ENCODE measurements around the gene USF3.

Gene USF3, protein sequence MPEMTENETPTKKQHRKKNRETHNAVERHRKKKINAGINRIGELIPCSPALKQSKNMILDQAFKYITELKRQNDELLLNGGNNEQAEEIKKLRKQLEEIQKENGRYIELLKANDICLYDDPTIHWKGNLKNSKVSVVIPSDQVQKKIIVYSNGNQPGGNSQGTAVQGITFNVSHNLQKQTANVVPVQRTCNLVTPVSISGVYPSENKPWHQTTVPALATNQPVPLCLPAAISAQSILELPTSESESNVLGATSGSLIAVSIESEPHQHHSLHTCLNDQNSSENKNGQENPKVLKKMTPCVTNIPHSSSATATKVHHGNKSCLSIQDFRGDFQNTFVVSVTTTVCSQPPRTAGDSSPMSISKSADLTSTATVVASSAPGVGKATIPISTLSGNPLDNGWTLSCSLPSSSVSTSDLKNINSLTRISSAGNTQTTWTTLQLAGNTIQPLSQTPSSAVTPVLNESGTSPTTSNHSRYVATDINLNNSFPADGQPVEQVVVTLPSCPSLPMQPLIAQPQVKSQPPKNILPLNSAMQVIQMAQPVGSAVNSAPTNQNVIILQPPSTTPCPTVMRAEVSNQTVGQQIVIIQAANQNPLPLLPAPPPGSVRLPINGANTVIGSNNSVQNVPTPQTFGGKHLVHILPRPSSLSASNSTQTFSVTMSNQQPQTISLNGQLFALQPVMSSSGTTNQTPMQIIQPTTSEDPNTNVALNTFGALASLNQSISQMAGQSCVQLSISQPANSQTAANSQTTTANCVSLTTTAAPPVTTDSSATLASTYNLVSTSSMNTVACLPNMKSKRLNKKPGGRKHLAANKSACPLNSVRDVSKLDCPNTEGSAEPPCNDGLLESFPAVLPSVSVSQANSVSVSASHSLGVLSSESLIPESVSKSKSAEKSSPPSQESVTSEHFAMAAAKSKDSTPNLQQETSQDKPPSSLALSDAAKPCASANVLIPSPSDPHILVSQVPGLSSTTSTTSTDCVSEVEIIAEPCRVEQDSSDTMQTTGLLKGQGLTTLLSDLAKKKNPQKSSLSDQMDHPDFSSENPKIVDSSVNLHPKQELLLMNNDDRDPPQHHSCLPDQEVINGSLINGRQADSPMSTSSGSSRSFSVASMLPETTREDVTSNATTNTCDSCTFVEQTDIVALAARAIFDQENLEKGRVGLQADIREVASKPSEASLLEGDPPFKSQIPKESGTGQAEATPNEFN (N-terminal part only)

DNA sequence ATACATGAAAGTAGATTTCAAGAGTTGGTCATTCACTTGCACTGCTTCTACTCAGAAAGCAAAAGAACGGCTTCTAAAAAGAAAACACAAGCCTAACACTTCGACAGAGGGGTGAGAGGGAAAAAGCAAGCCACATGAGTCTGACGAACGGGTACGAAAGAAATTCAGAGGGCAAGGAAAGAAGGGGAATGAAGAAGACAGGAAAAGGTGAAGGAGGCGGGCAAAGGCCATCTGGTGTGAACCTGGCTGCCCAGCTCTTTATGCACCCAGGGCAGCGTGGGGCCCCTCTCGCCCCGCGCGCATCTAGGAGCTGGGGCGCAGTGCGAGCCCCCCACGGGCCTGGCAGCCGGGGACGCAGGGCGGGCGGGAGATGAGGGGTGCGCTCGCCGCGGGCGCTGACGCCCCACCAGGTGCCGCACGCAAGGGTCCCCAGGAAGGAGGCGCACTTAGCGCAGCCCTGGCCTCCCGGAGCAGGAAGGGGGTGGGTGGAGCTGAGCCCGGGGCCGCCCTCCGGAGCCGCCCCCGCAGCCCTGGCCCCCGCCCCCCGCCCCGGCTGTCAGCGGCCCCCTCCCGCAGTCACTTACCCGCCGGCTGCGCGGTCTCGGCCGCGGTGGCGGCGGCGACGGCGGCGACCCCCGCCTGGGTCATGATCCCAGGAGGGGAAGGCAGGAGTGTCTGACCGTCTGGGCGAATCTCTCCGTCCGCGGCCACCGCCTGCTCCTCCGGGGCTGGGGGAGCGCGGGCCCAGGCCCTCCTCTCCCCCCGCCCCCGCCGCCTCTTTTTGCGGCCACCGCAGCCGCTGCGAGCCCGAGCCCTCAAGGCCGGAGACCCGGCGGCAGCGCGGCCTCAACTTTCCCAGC is at the start of gene USF3:
USF3 (minus strand) TSS at position 857 of the 860 bp plus-strand sequence. CDS start 21,764 bp downstream, outside the sequence.
- peak; percentile 74 to 75 for DNase-seq

DNA sequence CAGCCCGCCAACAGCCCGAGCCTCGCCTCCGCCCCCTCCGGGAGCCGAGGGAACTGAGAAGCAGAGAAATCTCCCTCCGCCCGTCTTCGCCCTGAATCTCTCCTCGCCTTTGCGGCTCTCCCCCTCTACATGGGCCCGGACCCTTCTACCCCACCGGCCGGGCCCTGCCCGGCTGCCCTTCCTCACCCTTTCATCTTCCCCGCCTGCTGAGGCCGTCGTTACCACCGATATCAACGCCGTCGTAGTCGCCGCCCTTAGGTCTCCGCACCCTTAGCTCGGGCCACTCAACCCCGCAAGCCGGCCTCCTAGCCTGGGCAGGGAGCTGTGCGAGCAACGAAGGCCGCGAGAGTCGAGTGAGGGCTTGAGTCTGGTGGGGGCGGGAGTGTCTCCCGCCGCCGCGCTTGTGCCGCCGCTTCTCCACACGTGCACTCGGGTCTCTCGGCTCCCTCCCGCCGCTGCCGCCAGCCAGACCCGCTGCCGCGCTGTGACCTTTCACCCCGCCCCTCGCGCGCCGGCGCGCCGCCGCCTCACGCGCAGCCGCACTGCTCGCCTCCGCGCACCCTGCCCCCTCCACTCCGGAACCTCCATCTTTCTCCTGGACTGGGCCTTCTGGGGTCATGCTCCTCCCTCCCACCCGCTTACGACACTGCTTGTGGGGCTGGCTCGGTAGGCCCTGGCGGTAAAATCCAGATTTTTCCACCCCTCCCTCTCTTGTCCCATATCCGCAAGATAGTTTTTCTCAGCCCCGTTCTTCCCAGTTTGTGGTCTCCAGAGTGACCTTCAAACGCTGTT is 49.5 kb upstream of the USF3 start, which contains the start of gene NAA50:
NAA50 (minus strand) TSS at position 494 of the 792 bp plus-strand sequence; CDS start at position 194, 300 bp downstream.
- peak; percentile 92 to 93 for DNase-seq

DNA sequence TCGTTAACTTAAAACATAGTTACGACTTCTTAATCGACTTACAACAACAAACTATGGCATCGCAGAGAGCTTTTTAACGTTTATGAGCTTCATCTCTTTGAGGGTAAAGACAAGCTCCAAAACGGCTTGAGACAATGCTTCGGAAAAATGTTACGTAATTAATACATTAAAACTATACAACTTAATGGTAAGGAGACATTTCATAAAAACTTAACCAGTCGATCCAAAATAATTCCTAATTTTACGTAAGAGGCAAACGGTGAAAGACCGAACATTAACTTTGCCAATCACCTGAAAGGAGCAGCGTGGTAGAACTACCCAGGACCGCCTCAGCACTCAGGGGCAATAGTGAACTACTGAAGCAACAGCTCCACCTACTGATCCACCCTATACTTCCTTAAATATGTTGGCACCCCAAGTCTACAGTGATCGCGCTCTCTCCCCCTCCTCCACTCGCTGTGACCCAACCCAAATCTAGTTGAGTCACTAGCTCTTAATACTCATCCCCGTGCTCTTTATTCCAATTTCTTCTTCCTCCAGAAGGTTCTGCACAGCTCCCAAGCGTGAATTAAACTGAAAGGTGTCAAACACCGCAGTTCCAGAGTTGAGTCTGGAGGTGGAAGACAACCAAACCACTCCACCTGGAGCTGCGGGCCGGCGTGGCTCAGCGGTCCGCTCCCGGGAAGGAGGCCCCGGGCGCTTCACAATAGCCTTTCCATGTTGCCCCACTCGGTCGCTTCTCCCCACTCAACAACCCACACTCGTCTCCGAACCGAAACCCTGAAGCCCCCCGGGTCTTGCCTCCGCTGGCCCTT is 48.7 kb upstream of the USF3 start:
- DNase-seq: peak; percentile 76 to 82

DNA sequence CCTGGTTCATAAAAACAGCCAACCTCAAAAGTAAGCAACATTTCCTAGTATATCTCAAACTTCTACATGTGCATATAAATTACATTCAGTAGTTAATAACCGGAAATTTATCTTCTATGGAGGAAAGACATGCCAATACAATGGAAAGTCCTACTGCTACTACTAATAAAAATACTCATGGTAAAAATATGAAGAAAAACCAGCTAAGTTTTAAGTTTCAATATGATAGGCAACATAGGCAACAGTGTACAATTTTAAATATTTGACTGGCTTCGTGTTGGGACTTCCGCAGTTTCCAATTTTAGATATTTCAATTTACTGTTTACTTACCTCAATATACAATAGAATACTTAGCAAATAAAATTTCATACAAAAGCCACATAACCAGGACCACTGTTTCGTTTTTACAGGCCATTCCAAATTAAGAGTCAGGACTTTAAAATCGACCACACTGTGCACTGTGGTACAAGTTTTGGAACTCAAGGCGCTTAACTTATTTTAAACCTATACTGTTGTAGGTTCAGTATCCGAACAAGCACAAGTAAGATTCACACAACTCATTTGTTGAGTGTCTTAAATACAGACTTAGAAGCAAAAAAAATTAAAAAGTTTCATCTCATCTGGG is 46.7 kb upstream of the USF3 start:
- DNase-seq: no peak

DNA sequence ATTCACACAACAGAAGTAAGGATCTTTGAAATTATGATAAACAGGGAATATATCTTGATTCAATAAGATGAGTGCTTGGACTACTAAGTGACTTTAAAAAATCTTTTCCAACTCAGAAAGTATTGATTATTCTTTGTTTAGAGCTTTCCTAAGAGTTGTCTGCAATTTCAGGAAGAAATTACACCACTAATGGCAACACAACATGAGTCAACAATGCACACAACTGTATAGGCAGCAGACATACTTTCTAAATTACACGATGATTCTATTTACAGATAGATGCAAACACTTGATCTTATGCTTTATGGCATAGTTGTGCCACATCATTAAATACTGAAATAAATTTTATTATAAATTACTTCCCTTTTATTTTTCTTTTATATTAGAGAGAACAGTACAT is 45.2 kb upstream of the USF3 start:
- DNase-seq: no peak

DNA sequence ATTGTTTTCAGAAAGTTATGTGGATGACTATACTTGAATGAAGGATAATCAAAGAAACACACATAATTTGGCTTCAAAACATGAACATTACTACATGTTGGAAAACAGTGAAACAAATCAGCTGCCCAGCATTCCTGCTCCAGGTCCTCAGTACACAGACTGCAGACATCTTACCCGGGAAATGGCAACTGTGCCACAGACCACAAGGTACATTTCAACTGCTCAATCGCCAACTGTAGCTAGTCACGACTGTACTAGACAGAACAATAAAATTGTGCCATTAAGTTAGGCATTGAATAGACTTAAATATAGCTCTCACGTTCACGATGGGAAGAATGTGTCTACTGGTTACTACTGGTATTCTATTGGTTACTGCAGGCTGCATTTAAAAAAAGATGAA is 44.6 kb upstream of the USF3 start:
- DNase-seq: no peak

DNA sequence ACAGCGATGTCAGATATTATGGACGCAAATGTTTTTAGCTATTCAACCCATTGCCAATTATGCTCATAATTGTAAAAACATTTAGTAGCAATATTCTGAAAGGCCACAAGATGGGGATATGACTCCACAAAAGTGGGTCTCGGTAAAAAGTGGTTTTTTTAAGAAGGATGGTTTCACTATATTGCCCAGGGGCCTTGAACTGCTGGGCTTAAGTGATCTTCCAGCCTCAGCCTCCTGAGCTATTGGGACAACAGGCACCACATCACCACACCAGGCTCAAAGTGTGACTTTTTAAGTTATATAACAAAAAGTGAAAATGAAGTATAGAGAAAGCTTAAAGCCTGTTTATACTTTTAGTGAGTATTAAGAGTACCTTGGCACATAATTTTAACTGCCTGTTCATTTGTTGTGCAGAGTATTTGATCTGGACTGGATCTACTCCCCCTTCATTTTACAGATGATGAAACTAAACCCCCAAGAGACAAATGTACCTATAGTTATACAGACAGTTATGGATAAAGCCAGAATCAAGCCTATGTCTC is 40.2 kb upstream of the USF3 start:
- DNase-seq: no peak

DNA sequence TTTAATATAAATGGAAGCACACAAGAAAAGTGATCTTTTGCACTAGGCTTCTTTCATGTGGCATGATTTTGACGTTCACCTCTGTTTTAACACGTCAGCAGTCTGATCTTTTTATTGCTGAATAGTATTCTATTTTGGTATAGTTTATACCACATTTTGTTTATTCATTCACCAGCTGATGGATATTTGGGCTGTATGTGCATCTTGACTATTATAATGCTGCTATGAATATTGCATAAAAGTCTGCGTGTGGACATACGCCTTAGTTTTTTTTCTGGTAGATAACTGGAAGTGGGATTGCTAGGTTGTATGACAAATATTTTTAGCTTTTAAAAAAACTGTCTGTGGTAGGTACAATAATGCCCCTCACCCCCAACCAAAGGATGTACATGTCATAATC is 35.3 kb upstream of the USF3 start:
- no peak for DNase-seq

DNA sequence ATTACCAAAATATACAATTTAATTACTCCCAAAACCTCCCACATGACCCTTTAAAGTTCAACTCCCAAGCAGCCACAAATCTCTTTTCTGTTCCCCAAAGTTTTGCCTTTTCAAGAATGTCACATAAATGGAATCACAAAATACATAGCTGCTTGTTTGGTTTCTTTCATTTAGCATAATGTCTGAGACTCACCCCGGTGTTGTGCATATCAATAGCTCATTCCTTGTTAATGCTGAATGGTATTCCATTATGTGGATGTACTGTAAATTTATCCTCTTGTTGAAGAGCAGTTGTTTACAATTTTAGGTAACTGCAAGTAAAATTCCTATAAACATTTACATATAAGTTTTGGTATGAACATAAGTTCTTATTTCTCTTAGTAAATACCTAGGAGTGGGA is 34.1 kb upstream of the USF3 start:
- DNase-seq: no peak

DNA sequence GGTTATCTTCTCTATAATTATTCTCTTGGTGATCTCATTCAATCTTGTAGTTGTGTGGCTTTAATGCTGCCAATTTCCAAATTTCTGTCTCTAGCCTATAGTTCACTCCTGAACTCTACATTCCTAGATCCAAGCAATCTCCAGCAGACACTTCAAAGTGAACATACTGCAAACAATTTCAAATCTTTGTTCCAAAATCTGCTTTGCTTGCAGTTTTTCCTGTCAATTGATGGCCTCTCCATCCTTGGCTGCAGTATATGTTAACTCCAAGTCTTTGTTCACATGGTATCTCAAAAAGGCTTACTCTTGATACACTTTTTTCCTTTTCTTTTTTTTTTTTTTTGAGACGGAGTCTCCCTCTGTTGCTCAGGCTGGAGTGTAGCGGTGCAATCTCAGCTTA is 32.2 kb upstream of the USF3 start:
- no peak for DNase-seq

DNA sequence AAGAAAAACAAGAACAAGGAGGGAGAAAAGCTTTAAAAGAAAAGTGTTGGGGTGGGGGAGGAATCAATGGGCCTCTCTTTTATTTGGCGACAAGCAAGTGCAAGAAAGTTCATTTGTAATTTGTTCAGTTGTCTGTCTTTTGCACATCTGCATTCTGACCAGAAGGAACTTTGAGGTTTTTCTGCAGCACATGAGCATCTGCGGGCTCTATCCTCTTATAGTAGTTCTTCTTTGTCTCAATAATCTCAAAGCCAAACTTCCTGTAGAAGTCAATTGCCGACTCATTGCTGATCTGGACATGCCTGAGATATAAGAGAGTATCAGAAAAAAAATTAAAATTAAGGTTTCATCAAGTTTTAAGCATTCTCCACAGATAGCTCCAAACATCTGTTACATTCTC is 25.2 kb upstream of the USF3 start:
- DNase-seq: no peak

DNA sequence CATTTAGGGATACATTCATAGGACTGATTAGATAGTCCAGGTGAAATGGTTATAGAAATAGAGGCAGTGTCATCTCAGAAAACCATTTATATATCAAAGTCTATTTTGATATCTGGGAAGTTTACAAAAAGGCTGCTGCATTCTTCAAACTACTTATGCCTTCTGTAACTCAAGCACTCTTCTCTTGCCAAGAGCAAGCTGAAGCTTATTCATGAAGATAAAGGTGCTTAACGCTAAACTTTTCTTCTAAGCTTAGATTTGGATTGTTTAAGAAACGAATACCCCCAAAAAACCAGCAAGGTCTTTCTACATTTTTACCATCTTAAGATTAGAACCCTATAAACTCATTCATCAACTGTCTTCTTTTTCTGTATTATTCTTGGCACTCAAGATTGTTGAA is 23.3 kb upstream of the USF3 start:
- DNase-seq: no peak

DNA sequence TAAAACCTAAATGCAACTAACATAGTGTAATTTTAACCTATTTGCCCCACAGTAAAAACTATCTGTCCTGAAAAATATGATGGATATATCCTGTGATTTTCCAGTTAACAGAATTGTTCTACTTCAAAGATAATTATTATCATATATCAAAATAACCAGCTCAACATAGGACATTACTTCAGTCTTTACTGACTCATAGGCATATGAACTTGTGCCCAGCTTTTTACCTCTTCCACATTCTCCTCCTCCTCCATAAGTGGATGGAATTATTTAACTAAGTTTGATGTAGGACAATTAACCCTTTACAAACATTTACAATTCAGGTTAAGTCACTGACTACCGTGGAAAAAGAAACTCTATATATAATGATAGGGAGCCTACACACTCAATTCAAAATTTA is 22.9 kb upstream of the USF3 start:
- DNase-seq: no peak

DNA sequence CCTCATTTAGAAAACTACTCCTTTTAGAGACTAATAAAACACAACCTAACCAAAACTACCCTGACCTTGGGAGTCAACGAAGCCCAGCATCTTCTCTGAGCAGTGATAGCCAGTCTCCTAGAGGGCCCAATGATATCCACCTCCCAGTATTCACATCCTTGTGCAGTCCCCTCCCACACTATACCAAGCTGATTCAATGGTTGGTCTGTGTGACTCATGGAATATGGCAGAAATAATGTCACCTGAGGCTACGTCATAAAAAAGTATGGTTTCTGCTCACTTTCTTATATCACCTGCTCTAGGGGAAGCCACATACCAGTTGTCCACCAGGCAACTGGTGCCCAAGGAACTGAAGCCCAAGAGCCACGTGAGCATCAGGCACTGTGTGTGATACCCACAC is 21.4 kb upstream of the USF3 start:
- no peak for DNase-seq

DNA sequence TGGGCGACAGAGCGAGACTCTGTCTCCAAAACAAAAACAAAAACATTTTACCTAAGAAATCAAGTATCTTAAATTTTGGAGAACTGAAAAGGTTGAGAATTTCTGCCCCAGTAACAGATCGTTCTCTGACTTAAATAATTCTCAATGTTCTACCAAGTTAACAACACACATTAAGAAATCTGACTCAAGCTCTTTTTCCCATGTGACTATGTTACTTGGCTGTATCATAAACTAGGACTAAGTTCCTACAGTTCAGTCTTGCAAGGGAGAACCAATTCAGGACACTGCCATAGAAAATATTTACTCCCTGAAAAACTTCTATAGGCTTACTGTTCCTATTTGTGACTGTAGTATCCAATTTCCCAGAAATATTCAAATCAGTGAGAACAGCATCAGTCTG is 20.9 kb upstream of the USF3 start:
- no peak for DNase-seq

DNA sequence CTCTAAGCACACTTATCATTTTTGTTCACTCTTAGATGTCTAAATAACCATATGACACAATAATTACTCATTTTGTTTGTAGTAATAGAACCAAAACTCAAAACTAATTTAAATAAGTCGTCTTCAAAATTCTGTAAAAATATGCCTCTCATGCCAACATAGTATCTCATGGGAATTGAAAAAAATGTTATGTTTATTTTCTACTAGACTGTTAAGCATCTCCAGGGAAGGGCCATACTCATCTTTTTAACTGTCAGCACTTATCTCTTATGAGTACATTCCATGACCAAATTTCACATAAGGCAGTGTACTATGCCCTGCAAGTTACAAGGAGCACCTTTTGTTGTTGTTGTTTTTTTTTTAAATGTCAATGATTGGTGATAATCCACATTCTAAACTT is 18.3 kb upstream of the USF3 start:
- DNase-seq: no peak

DNA sequence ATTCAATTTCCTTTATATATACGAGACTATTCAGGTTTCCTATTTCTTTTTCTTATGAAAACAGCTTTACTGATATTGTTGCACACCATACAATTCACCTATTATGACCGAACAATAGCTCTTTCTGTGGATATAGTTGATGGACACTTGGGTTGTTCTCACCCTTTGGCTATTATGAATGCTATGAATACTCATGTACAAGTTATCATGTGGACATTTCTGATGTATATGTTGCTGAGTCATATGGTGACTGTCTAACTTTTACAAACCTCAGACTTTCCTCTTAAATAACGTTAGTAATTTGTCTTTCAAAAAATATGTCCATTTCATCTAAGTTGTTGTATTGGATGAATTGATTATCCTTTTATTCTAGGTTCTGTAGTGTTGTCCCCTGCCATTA is 15.7 kb upstream of the USF3 start:
- DNase-seq: no peak

DNA sequence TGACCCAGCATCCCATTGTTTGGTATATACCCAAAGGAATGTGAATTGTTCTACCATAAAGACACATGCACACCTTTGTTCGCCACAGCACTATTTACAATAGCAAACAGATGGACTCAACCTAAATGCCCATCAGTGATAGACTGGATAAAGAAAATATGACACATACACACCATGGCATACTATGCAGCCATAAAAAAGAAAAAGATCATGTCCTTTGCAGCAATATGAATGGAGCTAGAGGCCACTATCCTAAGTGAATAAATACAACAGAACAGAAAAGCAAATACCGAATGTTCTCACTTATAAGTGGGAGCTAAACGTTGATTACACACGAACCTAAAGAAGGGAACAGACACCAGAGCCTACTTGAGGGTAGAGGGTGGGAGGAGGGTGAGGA is 11.4 kb upstream of the USF3 start:
- no peak for DNase-seq

DNA sequence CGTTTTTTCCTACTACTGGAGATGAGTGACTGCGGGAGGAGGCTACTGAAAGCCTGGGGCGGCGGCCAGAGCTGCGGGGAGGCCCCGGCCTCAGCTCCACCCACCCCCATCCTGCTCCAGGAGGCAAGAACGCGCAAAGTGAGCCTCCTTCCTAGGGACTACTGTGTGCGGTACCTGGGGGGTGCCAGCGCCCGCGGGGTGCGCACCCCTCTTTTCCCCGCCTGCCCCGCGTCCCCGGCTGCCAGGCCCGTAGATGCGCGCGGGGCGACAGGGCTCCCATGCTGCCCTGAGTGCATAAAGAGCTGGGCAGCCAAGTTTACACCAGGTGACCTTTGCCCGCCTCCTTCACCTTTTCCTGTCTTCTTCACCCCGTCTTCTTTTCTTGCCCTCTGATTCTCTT is 2.5 kb upstream of the USF3 start:
- no peak for DNase-seq
